IMR-90 (cell line): Measurements from ENCODE around the gene ZNF318. TPM values are rescaled to one million over a fixed set of nuclear protein-coding genes. Genes with fewer than 3 reads are reported as not detected.
A peak's percentile ranks its signal among the peaks of the same experiment; 100 is the strongest.

Source experiments
- ATAC-seq: fragments of 200-7000 bp; cut with Tn5 transposase; 2 replicates; pipeline ENCODE4 v1.9.1; 2020; ENCODE audit warnings: low read depth, mild to moderate bottlenecking, moderate library complexity
- BruUV-seq: library from RNA; stranded (reverse); fragments of 400-500 nt; replicated peaks from 2 replicates; lab custom pipeline; 2021; lab: Mats Ljungman, UMichigan
- CTCF ChIA-PET: fragments of 300-600 bp; formaldehyde crosslinking; extraction: SDS; loops from one replicate; lab custom pipeline; 2021; ENCODE audit warnings: antibody characterized with exemption; lab: Yijun Ruan, JAX
- POLR2A ChIA-PET: fragments of 300-600 bp; sonication (Branson Sonifier 250); formaldehyde crosslinking; loops from one replicate; lab custom pipeline; 2022; ENCODE audit warnings: antibody characterized with exemption; ENCODE audit not compliant: unreplicated experiment; lab: Charles Lee
- DNase-seq: peaks from one replicate; pipeline ENCODE4 v3.0.0; 2013
- H2AFZ ChIP-seq: replicated peaks from 2 replicates; pipeline ENCODE3; 2013; ENCODE audit warnings: low read length, mild to moderate bottlenecking; ENCODE audit not compliant: poor library complexity
- H2AK5ac ChIP-seq: 2 replicates; pipeline ENCODE4 v1.6.1; 2013; ENCODE audit warnings: low read depth, low read length, inconsistent platforms
- H2AK9ac ChIP-seq: replicated peaks from 2 replicates; pipeline ENCODE3; 2013; ENCODE audit warnings: mild to moderate bottlenecking, low read depth, low read length, moderate library complexity; ENCODE audit not compliant: poor library complexity
- H2BK120ac ChIP-seq: 2 replicates; pipeline ENCODE4 v1.6.1; 2013; ENCODE audit warnings: low read depth, low read length, inconsistent platforms
- H2BK15ac ChIP-seq: 3 replicates; pipeline ENCODE4 v1.6.1; 2013; ENCODE audit warnings: low read depth, low read length, inconsistent platforms
- H2BK20ac ChIP-seq: 2 replicates; pipeline ENCODE4 v1.6.1; 2013; ENCODE audit warnings: low read depth, mild to moderate bottlenecking, inconsistent platforms, low read length, moderate library complexity
- H2BK5ac ChIP-seq: 2 replicates; pipeline ENCODE4 v1.6.1; 2013; ENCODE audit warnings: mild to moderate bottlenecking, low read depth, low read length, inconsistent platforms; ENCODE audit not compliant: poor library complexity, severe bottlenecking
- H3K14ac ChIP-seq: replicated peaks from 2 replicates; pipeline ENCODE4 v1.6.1; 2013; ENCODE audit warnings: low read depth, low read length, inconsistent platforms
- H3K18ac ChIP-seq: 2 replicates; pipeline ENCODE4 v1.6.1; 2013; ENCODE audit warnings: low read depth, low read length, control low read depth
- H3K23ac ChIP-seq: 2 replicates; pipeline ENCODE4 v1.6.1; 2013; ENCODE audit warnings: low read depth, low read length, inconsistent platforms
- H3K27ac ChIP-seq: 2 replicates; pipeline ENCODE4 v1.5.1; 2013; ENCODE audit warnings: mild to moderate bottlenecking, control low read depth, low read length; ENCODE audit not compliant: insufficient read depth
- H3K27me3 ChIP-seq: 2 replicates; pipeline ENCODE4 v1.6.1; 2013; ENCODE audit warnings: low read length; ENCODE audit not compliant: control insufficient read depth, insufficient read depth
- H3K36me3 ChIP-seq: 2 replicates; pipeline ENCODE4 v1.6.1; 2013; ENCODE audit warnings: low read length, mixed read lengths; ENCODE audit not compliant: control insufficient read depth, insufficient read depth
- H3K4ac ChIP-seq: 2 replicates; pipeline ENCODE4 v1.6.1; 2013; ENCODE audit warnings: low read depth, low read length, inconsistent platforms
- H3K4me1 ChIP-seq: 2 replicates; pipeline ENCODE4 v1.6.1; 2013; ENCODE audit warnings: low read length, mixed read lengths; ENCODE audit not compliant: control insufficient read depth, insufficient read depth
- H3K4me2 ChIP-seq: 2 replicates; pipeline ENCODE4 v1.6.1; 2013; ENCODE audit warnings: low read depth, mild to moderate bottlenecking, control low read depth, low read length, moderate library complexity
- H3K4me3 ChIP-seq: 2 replicates; pipeline ENCODE4 v1.5.1; 2013; ENCODE audit warnings: low read depth, mild to moderate bottlenecking, control low read depth, low read length, moderate library complexity; ENCODE audit not compliant: insufficient read depth
- H3K56ac ChIP-seq: 2 replicates; pipeline ENCODE4 v1.6.1; 2013; ENCODE audit warnings: low read length, inconsistent platforms; ENCODE audit not compliant: insufficient read depth; ENCODE audit errors: extremely low read depth
- H3K79me1 ChIP-seq, 2 experiments: 2 replicates each; pipeline ENCODE4 v1.6.1; 2013; ENCODE audit warnings: low read length in 2 of 2, inconsistent platforms in 1 of 2, low read depth in 1 of 2
- H3K9ac ChIP-seq: 2 replicates; pipeline ENCODE4 v1.6.1; 2013; ENCODE audit warnings: low read depth, low read length, control low read depth
- H3K9me1 ChIP-seq: 2 replicates; pipeline ENCODE4 v1.6.1; 2013; ENCODE audit warnings: low read length, inconsistent platforms; ENCODE audit not compliant: insufficient read depth
- H3K9me3 ChIP-seq: 2 replicates; pipeline ENCODE4 v1.6.1; 2013; ENCODE audit warnings: low read length; ENCODE audit not compliant: control insufficient read depth, insufficient read depth
- H4K20me1 ChIP-seq: 2 replicates; pipeline ENCODE4 v1.6.1; 2013; ENCODE audit warnings: low read length, inconsistent platforms; ENCODE audit not compliant: insufficient read depth
- H4K5ac ChIP-seq: 2 replicates; pipeline ENCODE4 v1.6.1; 2013; ENCODE audit warnings: mild to moderate bottlenecking, low read depth, low read length, control low read depth
- H4K8ac ChIP-seq, 2 experiments: 2 replicates each; pipeline ENCODE4 v1.6.1; 2013; ENCODE audit warnings: low read depth in 2 of 2, low read length in 2 of 2, control low read depth in 1 of 2, inconsistent platforms in 1 of 2
- H4K91ac ChIP-seq: 2 replicates; pipeline ENCODE4 v1.6.1; 2013; ENCODE audit warnings: low read depth, low read length, inconsistent platforms; ENCODE audit not compliant: insufficient read depth
- CHD1 ChIP-seq: IDR thresholded peaks from 2 replicates; pipeline ENCODE4 v1.6.1; 2012; ENCODE audit warnings: low read depth, low read length, improper control_type of control experiment
- FOS ChIP-seq: fragments of 150-350 bp; IDR thresholded peaks from 2 replicates; pipeline ENCODE4 v1.6.1; 2016; ENCODE audit warnings: low read depth, low read length
- RAD21 ChIP-seq: IDR thresholded peaks from 2 replicates; pipeline ENCODE4 v1.6.1; 2012; ENCODE audit warnings: low read length, improper control_type of control experiment
- WGBS, 2 experiments: methylation state at CpG; one replicate each; pipeline versions ENCODE4 v1.1.5 to v1.1.7; 2013; ENCODE audit warnings: missing lambda C conversion rate in 2 of 2; ENCODE audit not compliant: insufficient read length in 1 of 2; ENCODE audit errors: extremely low coverage in 2 of 2; 5-methylcytosine and 5-hydroxymethylcytosine counted together
- dilution Hi-C: fragments of 300-500 bp; cut with HindIII; formaldehyde crosslinking; loops from one replicate; pipeline ENCODE4 v1.14.3; 2018; ENCODE audit warnings: low sequenced_read_pairs; ENCODE audit not compliant: unreplicated experiment
- in situ Hi-C: fragments of 300-500 bp; cut with MboI; formaldehyde crosslinking; loops from 3 replicates; pipeline ENCODE4 v1.14.3; 2019; ENCODE audit warnings: low sequenced_read_pairs, inconsistent platforms, mixed read lengths
- intact Hi-C: fragments of 100-400 bp; cut with micrococcal nuclease; formaldehyde crosslinking; loops from 2 replicates; pipeline ENCODE4 v1.10.0; 2022
- polyA plus RNA-seq, 3 experiments: library from polyadenylated mRNA; depleted of rRNA; stranded (reverse); fragments of >200 nt; gene quantifications; 2 replicates each; pipeline ENCODE4 v1.2.3, GENCODE V29; 2012; ENCODE audit warnings: low replicate concordance in 1 of 3
- total RNA-seq: library from RNA; depleted of rRNA; stranded (reverse); fragments of >200 nt; gene quantifications from 2 replicates; pipeline ENCODE4 v1.2.3, GENCODE V29; 2012
- TF ChIP-seq, protein P1 (sequence below): conservative IDR thresholded peaks from 2 replicates; pipeline ENCODE4 v1.5.1; 2012; ENCODE audit warnings: mild to moderate bottlenecking, low read depth, low read length, improper control_type of control experiment

The ZNF318 gene
- total and polyA plus RNA-seq, 2 of the 4 experiments (the other 2 are of a cell fraction): 5.7 to 6.6 TPM

DNA sequence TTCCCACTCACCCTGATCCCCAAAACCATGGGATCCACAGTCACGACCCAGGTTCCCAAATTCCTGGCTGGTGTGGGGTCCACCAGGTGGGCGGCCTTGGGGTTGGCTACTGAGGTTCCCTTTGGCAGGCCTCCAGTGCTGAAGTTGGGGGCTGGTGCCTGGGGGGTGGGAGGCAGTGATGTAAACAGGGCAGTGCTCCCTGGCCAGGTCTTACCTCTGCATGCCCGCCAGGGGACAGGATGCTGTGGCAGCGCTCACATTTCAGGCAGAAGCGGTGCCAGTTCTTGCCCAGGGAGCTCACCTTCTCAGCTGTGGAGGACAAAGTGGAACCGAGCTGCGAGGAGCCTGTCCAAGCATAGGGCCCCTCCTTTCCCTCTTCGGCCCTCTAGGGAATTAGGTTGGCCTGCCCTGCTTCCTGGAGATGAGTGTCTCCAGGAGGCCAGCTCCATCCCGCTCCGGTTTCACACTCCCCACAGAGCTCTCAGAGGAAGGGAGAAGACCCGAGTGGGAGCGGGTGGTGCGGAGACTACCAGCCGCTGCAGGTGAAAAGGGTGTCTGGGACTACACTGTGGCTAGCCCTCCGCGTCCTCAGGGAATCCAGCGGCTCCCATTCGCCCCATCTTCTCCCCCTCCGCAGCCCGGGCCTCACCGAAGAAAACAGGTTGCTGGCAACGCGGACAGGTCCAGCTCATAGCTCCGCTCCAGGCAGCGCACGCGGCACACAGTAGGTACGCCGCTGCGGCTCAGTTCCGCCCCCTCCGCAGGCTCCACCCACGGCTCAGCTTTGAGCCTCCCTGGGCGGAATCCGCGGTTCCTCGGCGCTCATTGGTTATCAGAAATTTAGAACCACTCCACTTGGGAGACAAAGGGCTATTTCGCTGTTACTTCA is 61.1 kb downstream of the ZNF318 start, which contains the start of gene CRIP3:
Gene CRIP3 (minus strand): TSS at position 726 of the 889 bp plus-strand sequence. CDS start 34 bp downstream, at position 692.
- Histone ChIP-seq H3K14ac (no peak within 1 kb of the TSS), H3K27ac (no peak within 1 kb of the TSS), H2BK120ac (no peak within 1 kb of the TSS), H3K9ac (no peak within 1 kb of the TSS), H3K4me3 (peak within 1 kb of the TSS; percentile 14; the same call in 1 of the 2 replicates), H2AK5ac (no peak within 1 kb of the TSS), H3K27me3 (peaks cover 46% of the 10 kb centered on the region), H2AFZ (peak within 1 kb of the TSS; percentile 82), H3K56ac (no peak within 1 kb of the TSS), H3K4ac (no peak within 1 kb of the TSS), H2AK9ac (no peak within 1 kb of the TSS), H4K5ac (no peak within 1 kb of the TSS), H3K79me1 (no peaks in the 10 kb centered on the region), H4K91ac (no peak within 1 kb of the TSS), H3K4me1 (no peaks in the 10 kb centered on the region; the same call in 1 of the 2 replicates), H3K4me2 (peak within 1 kb of the TSS; percentile 68), H2BK5ac (no peak within 1 kb of the TSS), H2BK20ac (no peak within 1 kb of the TSS), H2BK15ac (no peak within 1 kb of the TSS), H3K36me3 (no peaks in the 10 kb centered on the region), H3K9me3 (no peaks in the 10 kb centered on the region), H3K9me1 (no peaks in the 10 kb centered on the region), H3K23ac (peak within 1 kb of the TSS; percentile 76; the same call in 1 of the 2 replicates), H3K18ac (no peak within 1 kb of the TSS), H4K8ac (no peak within 1 kb of the TSS), H4K20me1 (no peaks in the 10 kb centered on the region; the same call in 1 of the 2 replicates)
- no peak for TF ChIP-seq FOS
- no peak for TF ChIP-seq CHD1
- TF ChIP-seq RAD21: no peak
- TF ChIP-seq, protein P1, sequence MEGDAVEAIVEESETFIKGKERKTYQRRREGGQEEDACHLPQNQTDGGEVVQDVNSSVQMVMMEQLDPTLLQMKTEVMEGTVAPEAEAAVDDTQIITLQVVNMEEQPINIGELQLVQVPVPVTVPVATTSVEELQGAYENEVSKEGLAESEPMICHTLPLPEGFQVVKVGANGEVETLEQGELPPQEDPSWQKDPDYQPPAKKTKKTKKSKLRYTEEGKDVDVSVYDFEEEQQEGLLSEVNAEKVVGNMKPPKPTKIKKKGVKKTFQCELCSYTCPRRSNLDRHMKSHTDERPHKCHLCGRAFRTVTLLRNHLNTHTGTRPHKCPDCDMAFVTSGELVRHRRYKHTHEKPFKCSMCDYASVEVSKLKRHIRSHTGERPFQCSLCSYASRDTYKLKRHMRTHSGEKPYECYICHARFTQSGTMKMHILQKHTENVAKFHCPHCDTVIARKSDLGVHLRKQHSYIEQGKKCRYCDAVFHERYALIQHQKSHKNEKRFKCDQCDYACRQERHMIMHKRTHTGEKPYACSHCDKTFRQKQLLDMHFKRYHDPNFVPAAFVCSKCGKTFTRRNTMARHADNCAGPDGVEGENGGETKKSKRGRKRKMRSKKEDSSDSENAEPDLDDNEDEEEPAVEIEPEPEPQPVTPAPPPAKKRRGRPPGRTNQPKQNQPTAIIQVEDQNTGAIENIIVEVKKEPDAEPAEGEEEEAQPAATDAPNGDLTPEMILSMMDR: 0 out of 2 replicates have a peak, but pooled peaks have one; percentile 15
- intact Hi-C loops (no loop called here), dilution Hi-C loops (no loop called here), in situ Hi-C loops (no loop called here)
- POLR2A ChIA-PET: no interaction called here
- BruUV-seq: no TSS peak
- DNase-seq: no peak
- 16% methylated on average over 7 of the region's 39 CpGs; no CpG with 5 or more reads in 1 of the 2 experiments for WGBS, 2 experiments
- ATAC-seq: peak; percentile 82
- CTCF ChIA-PET: interaction anchor here (0.9 to 1.0 kb wide), 2 partner anchors 20 to 52 kb away, joined by 3 to 4 read pairs; no protein-coding TSS in a partner anchor
